SU-DHL-6 (cell line): ENCODE data around the gene CORO2A.

ENCODE experiments used
- CTCF ChIP-seq: fragments of 200-600 bp; sonication (generic); IDR thresholded peaks from one replicate; pipeline ENCODE4 v1.5.1; 2017; ENCODE audit warnings: antibody characterized with exemption, mild to moderate bottlenecking, low read length, moderate library complexity; ENCODE audit not compliant: insufficient read depth, poor library complexity, severe bottlenecking
- EZH2phosphoT487 ChIP-seq: fragments of 200-600 bp; sonication (generic), shearing (Covaris generic); conservative IDR thresholded peaks from 2 replicates; pipeline ENCODE4 v1.6.1; 2018; ENCODE audit warnings: mild to moderate bottlenecking, antibody characterized with exemption, low read length, moderate library complexity, mixed read lengths

- TF ChIP-seq CTCF (no peak), EZH2phosphoT487 (no peak)
These were observed 26.3 kb upstream of the CORO2A start for GRCh38 chr9:98218562-98219363.
